ENCODE data around the gene TCAIM.

TCAIM gene

DNA sequence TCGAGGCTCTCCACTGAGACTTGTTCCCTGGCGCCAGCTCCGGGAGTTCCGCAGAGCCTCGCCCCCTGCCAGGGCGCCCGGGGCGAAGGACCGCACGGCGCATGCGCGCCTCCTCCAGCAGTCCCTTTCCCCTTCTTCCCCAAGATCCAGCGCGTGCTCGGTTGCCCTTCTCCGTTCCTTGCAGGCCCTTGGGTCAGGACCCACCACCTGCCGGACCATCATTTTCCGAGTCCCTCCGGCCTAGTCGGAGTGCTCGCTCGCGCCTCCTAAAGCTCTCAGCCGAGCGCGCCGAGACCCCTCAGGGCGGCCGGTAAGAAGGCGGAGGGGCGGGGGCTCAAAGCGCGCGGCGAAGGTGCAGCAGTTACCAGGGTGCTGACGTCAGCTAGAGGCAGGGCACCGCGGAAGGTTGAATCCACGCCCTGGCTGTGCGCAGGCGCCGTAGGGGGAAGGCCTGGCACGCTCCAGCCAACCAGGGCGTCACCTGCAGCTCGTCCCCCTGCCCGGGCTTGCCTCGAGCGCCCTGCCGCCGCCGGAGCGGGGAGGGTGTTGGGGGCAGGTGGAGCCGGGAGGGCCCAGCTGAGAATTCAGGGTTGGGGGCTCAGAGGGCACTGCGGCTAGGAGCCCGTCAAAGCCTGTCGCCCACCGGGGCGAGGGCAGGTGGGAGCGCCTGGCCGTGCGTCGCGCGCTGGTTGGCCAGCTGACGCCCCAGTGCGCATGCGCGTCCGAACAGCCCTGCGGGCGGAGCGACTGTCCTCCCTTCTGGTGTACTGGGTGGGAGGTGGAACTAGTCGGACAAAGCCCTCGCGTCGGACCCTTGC is at the start of gene TCAIM:
Gene TCAIM (plus strand): TSS at position 757 of the 818 bp plus-strand sequence. CDS start 16,017 bp downstream, outside the sequence.
- DNase-seq (ENCODE audit: low spot score), result peak; percentile 99

DNA sequence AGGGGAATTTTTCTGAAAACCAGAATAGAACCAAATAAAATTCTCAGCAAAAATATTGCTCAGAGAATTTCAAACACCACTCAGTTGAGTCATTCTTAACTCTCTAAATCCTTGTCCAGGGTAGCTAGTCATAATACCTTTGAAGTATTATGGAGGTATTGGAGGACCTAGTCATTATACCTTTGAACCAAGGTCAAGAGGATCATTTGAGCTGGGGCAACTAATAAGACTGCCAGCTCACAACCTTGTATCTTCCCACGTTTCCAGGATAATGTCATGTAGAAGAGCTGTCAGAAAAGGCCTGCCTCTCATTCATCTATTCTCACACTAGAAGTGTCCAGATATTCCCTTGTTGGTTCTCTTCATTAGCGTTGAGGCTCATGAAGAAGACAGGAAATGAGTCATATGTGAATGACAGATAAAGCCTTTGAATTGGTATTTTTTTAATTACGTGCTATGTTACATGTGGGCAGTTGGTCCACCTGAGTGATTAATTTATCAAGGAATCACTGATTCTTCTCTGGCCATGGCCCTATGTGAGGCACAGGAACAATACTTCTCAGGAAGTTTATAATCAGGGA is 48.6 kb upstream of the TCAIM start:
- no peak for DNase-seq (ENCODE audit: low spot score)

- DNase-seq (ENCODE audit: low spot score), result no peak
These were observed 46.3 kb upstream of the TCAIM start for GRCh38 chr3:44292276-44292675.

GRCh38 chr3:44292947-44293346 is 45.6 kb upstream of the TCAIM start:
- DNase-seq (ENCODE audit: low spot score), result no peak

DNA sequence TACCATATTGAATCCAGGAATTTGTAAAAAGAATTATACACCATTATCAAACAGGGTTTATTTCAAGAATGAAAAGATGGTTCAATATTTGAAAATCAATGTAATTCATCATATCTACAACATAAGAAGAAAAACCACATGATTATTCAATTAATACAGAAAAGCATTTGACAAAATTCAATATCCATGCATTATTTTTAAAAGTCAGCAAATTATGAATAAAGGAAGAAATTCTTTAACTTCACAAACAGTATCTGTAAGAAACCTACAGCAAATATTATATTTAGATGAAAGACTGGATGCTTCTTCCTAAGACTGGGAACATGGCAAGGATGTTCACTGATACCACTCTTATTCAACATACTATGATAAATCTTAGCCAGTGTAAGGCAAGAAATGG is 41.3 kb upstream of the TCAIM start:
- DNase-seq (ENCODE audit: low spot score), result no peak

DNA sequence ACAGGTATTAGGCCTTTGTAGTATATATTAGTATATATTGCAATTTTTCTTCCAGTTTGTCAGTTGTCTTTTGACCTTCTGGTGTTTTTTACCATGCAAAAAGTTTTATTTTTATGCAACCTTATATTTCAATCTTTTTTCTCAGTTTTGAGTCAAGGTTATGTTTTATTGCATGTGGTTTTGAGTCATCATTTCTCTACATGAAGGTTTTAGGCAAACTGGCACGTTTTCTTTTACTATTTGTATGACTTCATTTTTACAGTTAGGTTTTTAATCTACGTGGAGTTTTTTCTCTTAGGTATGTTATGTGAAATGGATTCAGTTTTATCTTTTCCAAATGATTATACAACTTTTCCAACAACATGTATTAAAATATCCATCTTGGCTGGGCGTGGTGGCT is 36.8 kb upstream of the TCAIM start:
- DNase-seq (ENCODE audit: low spot score), result no peak

- no peak for DNase-seq (ENCODE audit: low spot score)
These were observed 29.1 kb upstream of the TCAIM start for GRCh38 chr3:44309500-44309899.

DNA sequence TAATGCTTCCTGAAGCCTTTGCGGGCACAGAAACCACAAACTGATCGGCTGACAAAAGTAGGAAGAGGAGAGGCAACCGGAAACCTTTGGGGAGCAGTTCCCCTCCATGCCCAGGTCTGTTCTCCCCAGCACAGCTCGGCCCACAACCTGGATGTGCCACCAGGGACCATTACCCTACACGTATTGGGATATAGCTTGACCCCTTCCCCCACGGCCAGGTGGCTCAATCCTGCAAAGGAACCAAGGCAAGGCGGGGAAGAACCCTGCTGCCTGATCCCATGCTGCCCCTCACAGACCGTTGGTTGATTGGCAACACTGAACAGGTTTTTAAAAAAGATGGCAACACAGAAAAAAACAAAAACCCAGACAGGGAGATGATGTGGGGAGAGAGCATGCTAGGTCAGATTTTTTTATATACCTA is 19.7 kb upstream of the TCAIM start:
- no peak for DNase-seq (ENCODE audit: low spot score)

GRCh38 chr3:44321335-44321734 is 17.2 kb upstream of the TCAIM start:
- DNase-seq (ENCODE audit: low spot score), result no peak

- DNase-seq (ENCODE audit: low spot score), result peak; percentile 21
These were observed 15.1 kb upstream of the TCAIM start for GRCh38 chr3:44323341-44323955.

DNA sequence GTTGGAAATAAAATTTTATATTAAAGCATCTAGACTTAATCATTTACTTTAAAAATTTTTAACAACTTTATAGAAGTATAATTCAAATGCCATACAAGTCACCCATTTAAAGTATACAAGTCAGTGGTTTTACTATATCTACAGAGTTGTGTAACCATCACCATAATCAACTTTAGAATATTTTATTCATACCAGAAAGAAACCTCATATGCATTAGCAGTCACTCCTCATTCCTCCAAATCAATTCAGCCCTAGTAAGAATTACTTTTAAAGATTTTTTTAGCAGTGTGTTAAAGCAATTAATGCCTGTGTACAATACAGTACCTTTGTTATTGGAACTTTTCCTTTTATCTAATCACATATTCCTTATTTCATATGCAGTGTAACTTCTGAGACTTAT is 14.0 kb upstream of the TCAIM start:
- no peak for DNase-seq (ENCODE audit: low spot score)

- no peak for DNase-seq (ENCODE audit: low spot score)
These were observed 12.5 kb upstream of the TCAIM start for GRCh38 chr3:44326019-44326418.

GRCh38 chr3:44326515-44326914 is 12.1 kb upstream of the TCAIM start:
- DNase-seq (ENCODE audit: low spot score), result no peak

- no peak for DNase-seq (ENCODE audit: low spot score)
These were observed 8.6 kb upstream of the TCAIM start for GRCh38 chr3:44329946-44330345.

- no peak for DNase-seq (ENCODE audit: low spot score)
These were observed 8.1 kb upstream of the TCAIM start for GRCh38 chr3:44330444-44330843.

GRCh38 chr3:44334326-44334725 is 4.2 kb upstream of the TCAIM start:
- no peak for DNase-seq (ENCODE audit: low spot score)

DNA sequence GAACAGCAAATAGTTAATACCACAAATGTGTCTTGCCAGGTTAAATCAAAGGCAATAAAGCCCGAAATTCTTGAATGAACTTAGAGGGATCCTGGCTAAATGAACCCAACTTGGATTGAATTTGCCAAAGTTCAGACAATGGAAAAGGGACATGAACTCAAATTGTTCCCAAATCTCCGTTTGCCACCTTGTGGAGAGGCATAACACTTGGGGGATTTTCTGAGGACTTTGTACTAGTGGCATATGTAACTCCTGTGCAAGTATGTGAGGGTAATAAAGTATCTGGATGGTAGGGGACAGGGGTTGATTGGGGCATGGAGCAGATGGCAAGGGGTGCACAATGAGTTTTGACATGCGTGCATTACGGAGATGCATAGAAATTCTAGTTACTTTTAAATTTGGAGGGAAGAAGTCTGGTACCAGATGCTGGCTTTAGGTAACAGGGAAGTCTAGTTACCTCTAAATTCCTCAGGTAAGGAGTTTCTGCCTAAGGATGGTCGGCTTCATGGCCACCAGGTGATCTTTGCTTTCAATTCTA is 1.2 kb upstream of the TCAIM start:
- no peak for DNase-seq (ENCODE audit: low spot score)

GRCh38 chr3:44338828-44339127 is 212 bp downstream of the TCAIM start:
- no peak for DNase-seq (ENCODE audit: low spot score)

- no peak for DNase-seq (ENCODE audit: low spot score)
These were observed 853 bp downstream of the TCAIM start for GRCh38 chr3:44339181-44340057.

DNA sequence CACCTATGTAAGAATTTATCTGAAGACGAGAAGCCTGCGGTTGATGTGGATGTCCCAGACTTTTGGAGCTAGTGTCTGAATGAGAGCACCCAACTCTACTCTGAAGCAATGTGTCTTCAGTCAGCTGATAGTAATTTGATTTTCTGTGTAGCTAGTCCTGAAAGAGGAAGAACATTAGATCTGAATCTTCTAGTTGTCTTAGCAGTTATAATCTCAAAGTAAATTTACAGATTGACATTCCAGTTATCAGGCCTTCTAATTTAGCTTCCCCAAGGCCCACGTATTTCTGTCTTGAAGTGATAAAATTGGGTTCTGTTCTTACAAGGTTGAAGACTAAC is 1.5 kb downstream of the TCAIM start:
- no peak for DNase-seq (ENCODE audit: low spot score)

DNA sequence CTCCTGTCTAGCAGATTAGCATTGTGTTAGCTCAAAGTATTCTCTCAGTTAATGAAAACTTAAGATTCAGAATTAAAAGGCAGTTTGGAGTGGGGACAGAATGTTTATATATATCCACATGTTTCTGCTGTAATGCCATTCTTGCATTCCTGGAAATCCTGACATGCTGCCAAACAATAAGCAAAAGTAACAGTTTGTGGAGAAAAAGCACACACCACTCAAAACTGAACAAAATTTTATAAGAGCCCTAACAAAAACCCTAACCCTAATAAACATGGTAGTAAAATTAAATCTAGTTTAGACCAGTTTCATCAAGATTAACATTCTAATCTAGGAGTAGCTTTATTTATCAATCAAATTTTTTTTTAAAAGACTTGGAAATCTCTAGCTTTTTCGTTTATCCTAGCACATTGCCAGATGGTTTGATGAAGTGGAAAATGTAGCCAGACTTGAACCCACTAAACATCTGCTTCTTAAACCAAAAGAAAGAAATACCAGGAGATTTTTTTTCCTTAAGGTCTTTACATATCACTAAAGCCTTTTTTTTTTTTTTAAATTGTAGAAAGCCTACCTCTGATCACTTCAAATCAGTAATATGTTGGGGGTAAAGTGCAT is 3.7 kb downstream of the TCAIM start:
- DNase-seq (ENCODE audit: low spot score), result peak; percentile 45

DNA sequence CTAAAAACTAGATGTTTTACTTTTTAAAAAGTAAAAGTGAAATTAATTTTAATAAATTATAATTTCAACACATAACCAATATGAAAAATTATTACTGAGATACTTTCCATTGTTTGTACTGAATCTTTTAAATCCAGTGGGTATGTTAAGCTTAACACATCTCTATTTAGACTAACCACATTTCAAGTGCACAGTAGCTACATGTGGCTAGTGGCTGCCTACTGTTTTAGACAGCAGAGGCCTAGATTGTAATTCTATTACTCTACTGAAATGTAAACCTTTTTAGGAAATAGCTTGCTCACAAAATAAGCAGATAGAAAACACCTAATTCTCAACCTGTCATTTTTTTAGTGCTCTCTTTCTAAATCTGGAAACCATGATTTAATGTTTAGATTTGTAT is 4.9 kb downstream of the TCAIM start:
- DNase-seq (ENCODE audit: low spot score), result no peak

All from AG08396 (cell line).